ENCODE results near the gene ANP32E.
A peak's percentile ranks its signal among the peaks of the same experiment; 100 is the strongest.
"Not testable (repeated sequence)": the region's sequence is repeated elsewhere in the genome, so short reads cannot be mapped to it uniquely, and the experiment has no call there.

Gene ANP32E

GRCh38 chr1:150214099-150214756, 21.7 kb downstream of the ANP32E start:
- not testable (repeated sequence) for DNase-seq (ENCODE audit: low read depth in 1 of 2, low spot score in 1 of 2)

GRCh38 chr1:150213170-150214098, 22.5 kb downstream of the ANP32E start:
- peak; percentile 81 to 83 for DNase-seq (ENCODE audit: low read depth in 1 of 2, low spot score in 1 of 2)

GRCh38 chr1:150212070-150212469, 23.8 kb downstream of the ANP32E start:
- no peak for DNase-seq (ENCODE audit: low read depth in 1 of 2, low spot score in 1 of 2)

- DNase-seq (ENCODE audit: low read depth in 1 of 2, low spot score in 1 of 2): no peak
Observed at GRCh38 chr1:150210706-150211105, 25.2 kb downstream of the ANP32E start.

- DNase-seq (ENCODE audit: low read depth in 1 of 2, low spot score in 1 of 2): no peak
Observed at GRCh38 chr1:150210091-150210490, 25.8 kb downstream of the ANP32E start.

- DNase-seq (ENCODE audit: low read depth in 1 of 2, low spot score in 1 of 2): not testable (repeated sequence)
Observed at GRCh38 chr1:150208460-150208859, 27.5 kb downstream of the ANP32E start.

- no peak for DNase-seq (ENCODE audit: low read depth in 1 of 2, low spot score in 1 of 2)
Observed at GRCh38 chr1:150207281-150207971, 28.5 kb downstream of the ANP32E start.

- no peak for DNase-seq (ENCODE audit: low read depth in 1 of 2, low spot score in 1 of 2)
Observed at GRCh38 chr1:150196417-150196816, 39.5 kb downstream of the ANP32E start.

- DNase-seq (ENCODE audit: low read depth in 1 of 2, low spot score in 1 of 2): no peak
Observed at GRCh38 chr1:150194381-150195031, 41.4 kb downstream of the ANP32E start.

- no peak for DNase-seq (ENCODE audit: low read depth in 1 of 2, low spot score in 1 of 2)
Observed at GRCh38 chr1:150192012-150192411, 43.9 kb downstream of the ANP32E start.

- no peak for DNase-seq (ENCODE audit: low read depth in 1 of 2, low spot score in 1 of 2)
Observed at GRCh38 chr1:150187560-150187931, 48.4 kb downstream of the ANP32E start.

- no peak for DNase-seq (ENCODE audit: low read depth in 1 of 2, low spot score in 1 of 2)
Observed at GRCh38 chr1:150186789-150187559, 48.9 kb downstream of the ANP32E start.

- DNase-seq (ENCODE audit: low read depth in 1 of 2, low spot score in 1 of 2): not testable (repeated sequence)
Observed at GRCh38 chr1:150186438-150186788, 49.5 kb downstream of the ANP32E start.

- DNase-seq (ENCODE audit: low read depth in 1 of 2, low spot score in 1 of 2): no peak
Observed at GRCh38 chr1:150185481-150185880, 50.4 kb downstream of the ANP32E start.

GRCh38 chr1:150183061-150183460, 52.9 kb downstream of the ANP32E start:
- no peak for DNase-seq (ENCODE audit: low read depth in 1 of 2, low spot score in 1 of 2)

GRCh38 chr1:150182247-150182646, 53.7 kb downstream of the ANP32E start:
- DNase-seq (ENCODE audit: low read depth in 1 of 2, low spot score in 1 of 2): no peak

GRCh38 chr1:150180474-150180873, 55.4 kb downstream of the ANP32E start:
- DNase-seq (ENCODE audit: low read depth in 1 of 2, low spot score in 1 of 2): no peak

GRCh38 chr1:150179867-150180266, 56.0 kb downstream of the ANP32E start:
- DNase-seq (ENCODE audit: low read depth in 1 of 2, low spot score in 1 of 2): no peak

GRCh38 chr1:150178548-150178947, 57.4 kb downstream of the ANP32E start:
- DNase-seq (ENCODE audit: low read depth in 1 of 2, low spot score in 1 of 2): no peak

- DNase-seq (ENCODE audit: low read depth in 1 of 2, low spot score in 1 of 2): no peak
Observed at GRCh38 chr1:150176593-150176992, 59.3 kb downstream of the ANP32E start.

Measured in activated T-helper 1 cell treated with anti-CD3 and anti-CD28 coated beads, Interleukin-2, amount 50 U/mL, for 16 hours (primary cell).